IMR-90 (cell line): Measurements from ENCODE around the gene TPI1. TPM values are rescaled to one million over a fixed set of nuclear protein-coding genes. Genes with fewer than 3 reads are reported as not detected.

ENCODE experiments used
- ATAC-seq: fragments of 200-7000 bp; cut with Tn5 transposase; 2 replicates; pipeline ENCODE4 v1.9.1; 2020; ENCODE audit warnings: low read depth, mild to moderate bottlenecking, moderate library complexity
- BruUV-seq: library from RNA; stranded (reverse); fragments of 400-500 nt; replicated peaks from 2 replicates; lab custom pipeline; 2021; lab: Mats Ljungman, UMichigan
- CTCF ChIA-PET: fragments of 300-600 bp; formaldehyde crosslinking; extraction: SDS; loops from one replicate; lab custom pipeline; 2021; ENCODE audit warnings: antibody characterized with exemption; lab: Yijun Ruan, JAX
- POLR2A ChIA-PET: fragments of 300-600 bp; sonication (Branson Sonifier 250); formaldehyde crosslinking; loops from one replicate; lab custom pipeline; 2022; ENCODE audit warnings: antibody characterized with exemption; ENCODE audit not compliant: unreplicated experiment; lab: Charles Lee
- DNase-seq: peaks from one replicate; pipeline ENCODE4 v3.0.0; 2013
- H2AFZ ChIP-seq: replicated peaks from 2 replicates; pipeline ENCODE3; 2013; ENCODE audit warnings: low read length, mild to moderate bottlenecking; ENCODE audit not compliant: poor library complexity
- H2AK5ac ChIP-seq: 2 replicates; pipeline ENCODE4 v1.6.1; 2013; ENCODE audit warnings: low read depth, low read length, inconsistent platforms
- H2AK9ac ChIP-seq: replicated peaks from 2 replicates; pipeline ENCODE3; 2013; ENCODE audit warnings: mild to moderate bottlenecking, low read depth, low read length, moderate library complexity; ENCODE audit not compliant: poor library complexity
- H2BK120ac ChIP-seq: 2 replicates; pipeline ENCODE4 v1.6.1; 2013; ENCODE audit warnings: low read depth, low read length, inconsistent platforms
- H2BK15ac ChIP-seq: 3 replicates; pipeline ENCODE4 v1.6.1; 2013; ENCODE audit warnings: low read depth, low read length, inconsistent platforms
- H2BK20ac ChIP-seq: 2 replicates; pipeline ENCODE4 v1.6.1; 2013; ENCODE audit warnings: low read depth, mild to moderate bottlenecking, inconsistent platforms, low read length, moderate library complexity
- H2BK5ac ChIP-seq: 2 replicates; pipeline ENCODE4 v1.6.1; 2013; ENCODE audit warnings: mild to moderate bottlenecking, low read depth, low read length, inconsistent platforms; ENCODE audit not compliant: poor library complexity, severe bottlenecking
- H3K14ac ChIP-seq: replicated peaks from 2 replicates; pipeline ENCODE4 v1.6.1; 2013; ENCODE audit warnings: low read depth, low read length, inconsistent platforms
- H3K18ac ChIP-seq: 2 replicates; pipeline ENCODE4 v1.6.1; 2013; ENCODE audit warnings: low read depth, low read length, control low read depth
- H3K23ac ChIP-seq: 2 replicates; pipeline ENCODE4 v1.6.1; 2013; ENCODE audit warnings: low read depth, low read length, inconsistent platforms
- H3K27ac ChIP-seq: 2 replicates; pipeline ENCODE4 v1.5.1; 2013; ENCODE audit warnings: mild to moderate bottlenecking, control low read depth, low read length; ENCODE audit not compliant: insufficient read depth
- H3K27me3 ChIP-seq: 2 replicates; pipeline ENCODE4 v1.6.1; 2013; ENCODE audit warnings: low read length; ENCODE audit not compliant: control insufficient read depth, insufficient read depth
- H3K36me3 ChIP-seq: 2 replicates; pipeline ENCODE4 v1.6.1; 2013; ENCODE audit warnings: low read length, mixed read lengths; ENCODE audit not compliant: control insufficient read depth, insufficient read depth
- H3K4ac ChIP-seq: 2 replicates; pipeline ENCODE4 v1.6.1; 2013; ENCODE audit warnings: low read depth, low read length, inconsistent platforms
- H3K4me1 ChIP-seq: 2 replicates; pipeline ENCODE4 v1.6.1; 2013; ENCODE audit warnings: low read length, mixed read lengths; ENCODE audit not compliant: control insufficient read depth, insufficient read depth
- H3K4me2 ChIP-seq: 2 replicates; pipeline ENCODE4 v1.6.1; 2013; ENCODE audit warnings: low read depth, mild to moderate bottlenecking, control low read depth, low read length, moderate library complexity
- H3K4me3 ChIP-seq: 2 replicates; pipeline ENCODE4 v1.5.1; 2013; ENCODE audit warnings: low read depth, mild to moderate bottlenecking, control low read depth, low read length, moderate library complexity; ENCODE audit not compliant: insufficient read depth
- H3K56ac ChIP-seq: 2 replicates; pipeline ENCODE4 v1.6.1; 2013; ENCODE audit warnings: low read length, inconsistent platforms; ENCODE audit not compliant: insufficient read depth; ENCODE audit errors: extremely low read depth
- H3K79me1 ChIP-seq, 2 experiments: 2 replicates each; pipeline ENCODE4 v1.6.1; 2013; ENCODE audit warnings: low read length in 2 of 2, inconsistent platforms in 1 of 2, low read depth in 1 of 2
- H3K9ac ChIP-seq: 2 replicates; pipeline ENCODE4 v1.6.1; 2013; ENCODE audit warnings: low read depth, low read length, control low read depth
- H3K9me1 ChIP-seq: 2 replicates; pipeline ENCODE4 v1.6.1; 2013; ENCODE audit warnings: low read length, inconsistent platforms; ENCODE audit not compliant: insufficient read depth
- H3K9me3 ChIP-seq: 2 replicates; pipeline ENCODE4 v1.6.1; 2013; ENCODE audit warnings: low read length; ENCODE audit not compliant: control insufficient read depth, insufficient read depth
- H4K20me1 ChIP-seq: 2 replicates; pipeline ENCODE4 v1.6.1; 2013; ENCODE audit warnings: low read length, inconsistent platforms; ENCODE audit not compliant: insufficient read depth
- H4K5ac ChIP-seq: 2 replicates; pipeline ENCODE4 v1.6.1; 2013; ENCODE audit warnings: mild to moderate bottlenecking, low read depth, low read length, control low read depth
- H4K8ac ChIP-seq, 2 experiments: 2 replicates each; pipeline ENCODE4 v1.6.1; 2013; ENCODE audit warnings: low read depth in 2 of 2, low read length in 2 of 2, control low read depth in 1 of 2, inconsistent platforms in 1 of 2
- H4K91ac ChIP-seq: 2 replicates; pipeline ENCODE4 v1.6.1; 2013; ENCODE audit warnings: low read depth, low read length, inconsistent platforms; ENCODE audit not compliant: insufficient read depth
- BHLHE40 ChIP-seq: fragments of 150-350 bp; IDR thresholded peaks from 2 replicates; pipeline ENCODE4 v1.6.1; 2016; ENCODE audit warnings: mild to moderate bottlenecking, low read depth, low read length
- CEBPB ChIP-seq: IDR thresholded peaks from 2 replicates; pipeline ENCODE4 v1.6.1; 2012; ENCODE audit warnings: low read depth, low read length, improper control_type of control experiment
- CHD1 ChIP-seq: IDR thresholded peaks from 2 replicates; pipeline ENCODE4 v1.6.1; 2012; ENCODE audit warnings: low read depth, low read length, improper control_type of control experiment
- FOS ChIP-seq: fragments of 150-350 bp; IDR thresholded peaks from 2 replicates; pipeline ENCODE4 v1.6.1; 2016; ENCODE audit warnings: low read depth, low read length
- MAFK ChIP-seq: IDR thresholded peaks from 2 replicates; pipeline ENCODE4 v1.6.1; 2012; ENCODE audit warnings: low read depth, low read length, improper control_type of control experiment
- RAD21 ChIP-seq: IDR thresholded peaks from 2 replicates; pipeline ENCODE4 v1.6.1; 2012; ENCODE audit warnings: low read length, improper control_type of control experiment
- RCOR1 ChIP-seq: IDR thresholded peaks from 2 replicates; pipeline ENCODE4 v1.6.1; 2012; ENCODE audit warnings: mild to moderate bottlenecking, low read length, improper control_type of control experiment; ENCODE audit not compliant: insufficient replicate concordance
- RFX5 ChIP-seq: IDR thresholded peaks from 2 replicates; pipeline ENCODE4 v1.8.0; 2012; ENCODE audit warnings: low read depth, mild to moderate bottlenecking, low read length, moderate library complexity
- SMC3 ChIP-seq: fragments of 150-350 bp; IDR thresholded peaks from 2 replicates; pipeline ENCODE4 v1.6.1; 2016; ENCODE audit warnings: low read depth, mild to moderate bottlenecking, antibody characterized with exemption, low read length, moderate library complexity
- WGBS, 2 experiments: methylation state at CpG; one replicate each; pipeline versions ENCODE4 v1.1.5 to v1.1.7; 2013; ENCODE audit warnings: missing lambda C conversion rate in 2 of 2; ENCODE audit not compliant: insufficient read length in 1 of 2; ENCODE audit errors: extremely low coverage in 2 of 2; 5-methylcytosine and 5-hydroxymethylcytosine counted together
- dilution Hi-C: fragments of 300-500 bp; cut with HindIII; formaldehyde crosslinking; loops from one replicate; pipeline ENCODE4 v1.14.3; 2018; ENCODE audit warnings: low sequenced_read_pairs; ENCODE audit not compliant: unreplicated experiment
- in situ Hi-C: fragments of 300-500 bp; cut with MboI; formaldehyde crosslinking; loops from 3 replicates; pipeline ENCODE4 v1.14.3; 2019; ENCODE audit warnings: low sequenced_read_pairs, inconsistent platforms, mixed read lengths
- intact Hi-C: fragments of 100-400 bp; cut with micrococcal nuclease; formaldehyde crosslinking; loops from 2 replicates; pipeline ENCODE4 v1.10.0; 2022
- polyA plus RNA-seq, 3 experiments: library from polyadenylated mRNA; depleted of rRNA; stranded (reverse); fragments of >200 nt; gene quantifications; 2 replicates each; pipeline ENCODE4 v1.2.3, GENCODE V29; 2012; ENCODE audit warnings: low replicate concordance in 1 of 3
- total RNA-seq: library from RNA; depleted of rRNA; stranded (reverse); fragments of >200 nt; gene quantifications from 2 replicates; pipeline ENCODE4 v1.2.3, GENCODE V29; 2012

TPI1 gene
- total and polyA plus RNA-seq, 2 of the 4 experiments (the other 2 are of a cell fraction), result 1,995 to 2,176 TPM

DNA sequence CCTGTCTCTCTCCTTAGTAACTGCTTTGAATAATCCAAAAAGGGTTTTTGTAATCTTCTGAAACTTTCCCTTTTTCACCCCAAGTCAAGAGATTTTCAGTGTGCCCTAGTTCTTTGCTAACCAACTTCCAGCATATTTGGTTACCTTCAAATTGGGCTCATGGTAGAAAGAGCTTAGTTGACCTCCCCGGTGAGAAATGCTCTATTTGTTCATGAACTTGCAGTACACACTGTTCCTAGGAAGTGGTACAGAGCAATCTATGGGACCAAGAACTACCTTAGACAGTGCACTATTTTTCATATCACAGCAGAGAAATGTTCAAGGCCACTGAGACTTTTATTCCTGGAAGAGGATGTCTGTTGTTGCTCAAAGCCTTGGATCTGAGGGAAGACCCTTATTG lies 13.7 kb upstream of the TPI1 start:
- no CpG with 5 or more reads among the region's 1 CpG for WGBS, 2 experiments
- ChIA-PET POLR2A (interaction anchor here (1.2 to 1.3 kb wide), 2 partner anchors 9 to 24 kb away, joined by 3 read pairs; no protein-coding TSS in a partner anchor), CTCF (interaction anchor here (1.0 to 3.3 kb wide), 3 partner anchors 12 to 100 kb away, joined by 3 to 10 read pairs (median 3); partner anchors contain the start of gene SPSB2)
- Histone ChIP-seq H4K20me1 (peaks cover 15% of the 10 kb centered on the region), H3K9me3 (no peaks in the 10 kb centered on the region), H2BK15ac (no peak overlapping the region), H3K36me3 (peaks cover 38% of the 10 kb centered on the region), H3K23ac (peak overlapping the region; percentile 53; the same call in 1 of the 2 replicates), H2BK20ac (no peak overlapping the region), H3K4me1 (peaks cover 5% of the 10 kb centered on the region), H2BK120ac (no peak overlapping the region), H4K91ac (no peak overlapping the region), H3K27me3 (no peaks in the 10 kb centered on the region), H3K56ac (no peak overlapping the region), H3K14ac (no peak overlapping the region), H2AK9ac (no peak overlapping the region), H3K9me1 (no peaks in the 10 kb centered on the region), H3K9ac (peak overlapping the region; percentile 54; the same call in 1 of the 2 replicates), H2BK5ac (peak overlapping the region; percentile 90), H3K4ac (0 out of 2 replicates have a peak overlapping the region, but pooled peaks have one; percentile 85), H2AFZ (no peak overlapping the region), H4K8ac (peak overlapping the region in 1 of 2 experiments; percentile 17; a peak in 2 of 4 replicates), H3K27ac (no peak overlapping the region), H3K4me3 (no peak overlapping the region), H3K4me2 (no peak overlapping the region), H2AK5ac (no peak overlapping the region), H4K5ac (no peak overlapping the region), H3K79me1 (peaks cover 20 to 49% of the 10 kb centered on the region in 2 experiments), H3K18ac (no peak overlapping the region)
- no peak for DNase-seq
- no peak for ATAC-seq
- no peak for TF ChIP-seq FOS
- no peak for TF ChIP-seq MAFK
- TF ChIP-seq CHD1, result no peak
- no peak for TF ChIP-seq RCOR1
- no peak for TF ChIP-seq RFX5
- TF ChIP-seq RAD21, result no peak
- no peak for TF ChIP-seq BHLHE40
- no peak for TF ChIP-seq SMC3
- TF ChIP-seq CEBPB, result no peak
- intact Hi-C loops, result loop anchor here (2.0 kb wide), 1 partner anchor 15 kb away; no protein-coding TSS in a partner anchor
- dilution Hi-C loops, result no loop called here
- BruUV-seq, result no TSS peak
- in situ Hi-C loops, result no loop called here
